ENCODE results near the gene CIDEA.
"Not testable (repeated sequence)": the region's sequence is repeated elsewhere in the genome, so short reads cannot be mapped to it uniquely, and the experiment has no call there.

GRCh38 chr18:12212308-12212707 lies 41.9 kb upstream of the CIDEA start:
- TF ChIP-seq CTCF (IDR thresholded peaks at IDR 0.05); ZFX (IDR thresholded peaks at IDR 0.05; ENCODE audit: borderline replicate concordance): not testable (repeated sequence)
